ENCODE results near the gene TEAD1.
"Not testable (repeated sequence)": the region's sequence is repeated elsewhere in the genome, so short reads cannot be mapped to it uniquely, and the experiment has no call there.

Gene TEAD1

DNA sequence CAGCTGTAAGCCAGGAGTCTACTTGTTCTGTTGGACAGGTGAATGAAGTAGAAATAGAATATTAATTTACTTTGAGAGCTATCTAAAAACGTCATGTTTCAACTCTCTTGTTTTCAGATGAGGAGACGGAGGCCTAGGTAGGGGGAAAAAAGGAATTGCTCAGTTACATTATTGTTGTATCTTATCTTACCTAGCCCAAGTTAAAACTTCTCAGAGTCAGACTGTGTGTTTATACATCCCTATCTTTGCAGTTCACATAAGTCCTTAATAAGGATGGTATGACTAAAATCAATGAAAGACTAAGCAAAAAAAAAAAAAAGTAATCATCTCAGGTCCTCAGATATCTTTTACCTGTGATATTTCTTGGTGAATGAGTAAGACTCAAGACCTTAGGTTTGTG, 62.8 kb downstream of the TEAD1 start:
- no peak for DNase-seq (ENCODE audit: low spot score)

DNA sequence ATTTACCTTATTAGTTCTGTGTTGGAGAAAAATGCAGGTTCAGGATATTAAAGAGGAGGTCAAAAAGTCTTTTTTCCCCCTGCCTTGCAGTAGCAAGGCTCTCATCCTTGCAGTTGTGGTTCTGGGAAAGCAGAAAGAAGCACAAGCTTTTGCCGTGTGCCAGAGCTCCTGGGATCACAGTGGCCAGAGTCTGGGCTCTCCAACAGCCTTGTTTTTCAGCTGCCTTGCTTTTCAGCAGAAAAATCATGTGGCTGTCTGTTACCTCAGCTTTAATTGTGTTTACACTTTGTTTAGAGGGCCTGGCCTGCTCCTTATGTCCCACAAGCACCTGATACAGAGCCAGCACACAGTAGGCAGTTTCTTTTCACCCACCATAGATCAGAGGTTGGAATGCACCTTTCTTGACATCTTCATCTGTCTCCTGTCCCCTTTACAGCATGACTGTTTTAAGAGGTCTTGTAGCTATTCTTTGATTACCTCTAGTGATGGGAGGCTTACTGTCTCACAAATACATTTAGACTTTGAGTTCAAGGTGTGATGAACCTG, 67.5 kb downstream of the TEAD1 start:
- DNase-seq (ENCODE audit: low spot score), result no peak

DNA sequence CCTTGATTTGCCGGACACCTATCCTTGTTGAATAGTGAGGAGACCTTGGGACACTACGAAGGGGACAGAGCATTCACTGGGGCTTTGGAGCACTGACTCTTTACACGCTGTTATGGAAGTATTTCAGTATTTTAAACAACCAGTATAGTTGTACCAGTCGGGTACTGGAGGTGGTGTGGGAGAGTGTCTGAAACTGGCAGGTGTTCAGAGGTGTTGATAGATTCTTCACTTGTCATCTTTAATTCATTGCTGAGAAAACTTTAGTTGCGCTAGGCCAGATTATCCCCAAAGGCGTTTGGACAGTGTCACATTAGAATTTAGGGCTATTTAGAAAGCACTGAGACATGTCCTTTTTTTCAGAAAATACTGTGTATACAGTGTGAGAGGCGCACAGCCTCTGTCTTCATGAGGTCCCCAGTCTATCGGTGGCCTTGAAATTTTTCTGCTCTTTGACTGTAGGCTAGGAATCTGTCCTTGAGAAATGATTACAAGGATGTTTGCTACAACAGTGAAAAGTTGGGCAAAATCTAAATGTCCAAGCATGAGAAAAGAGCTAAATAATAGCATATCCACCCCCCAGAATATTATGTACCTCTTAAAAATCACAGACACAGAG, 69.7 kb downstream of the TEAD1 start:
- no peak for DNase-seq (ENCODE audit: low spot score)

DNA sequence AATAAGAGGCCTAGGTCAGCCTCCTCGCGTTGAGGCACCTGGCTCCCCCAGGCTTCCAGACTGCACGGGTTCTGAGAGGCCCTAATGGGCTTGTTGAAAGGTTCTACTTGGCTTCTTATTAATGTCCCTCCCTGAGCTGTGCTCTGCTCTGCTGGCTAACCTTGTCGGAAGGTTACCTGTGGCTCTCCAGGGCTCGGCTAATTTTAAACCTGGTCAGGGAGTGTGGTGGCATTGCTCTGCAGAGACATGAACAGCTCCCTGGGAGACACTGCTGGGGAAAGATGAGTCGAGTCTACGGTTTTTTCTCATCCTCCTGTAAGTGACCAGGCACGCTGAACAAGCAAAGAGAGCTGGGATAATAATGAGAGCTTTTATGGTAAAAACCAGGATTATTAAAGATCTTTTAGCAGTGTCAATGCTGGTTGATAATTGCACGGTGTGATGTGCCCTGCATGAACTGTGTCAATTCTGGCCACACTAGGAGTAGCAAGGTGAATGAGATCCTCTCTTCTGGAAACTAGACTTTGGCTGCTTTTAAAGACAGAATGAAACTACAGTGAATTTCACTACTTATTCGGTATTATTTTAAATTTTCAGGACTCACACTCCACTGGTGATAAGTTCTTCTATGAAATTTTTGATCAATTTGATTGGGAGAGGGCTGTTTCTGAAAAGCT, 70.7 kb downstream of the TEAD1 start:
- DNase-seq (ENCODE audit: low spot score), result no peak

DNA sequence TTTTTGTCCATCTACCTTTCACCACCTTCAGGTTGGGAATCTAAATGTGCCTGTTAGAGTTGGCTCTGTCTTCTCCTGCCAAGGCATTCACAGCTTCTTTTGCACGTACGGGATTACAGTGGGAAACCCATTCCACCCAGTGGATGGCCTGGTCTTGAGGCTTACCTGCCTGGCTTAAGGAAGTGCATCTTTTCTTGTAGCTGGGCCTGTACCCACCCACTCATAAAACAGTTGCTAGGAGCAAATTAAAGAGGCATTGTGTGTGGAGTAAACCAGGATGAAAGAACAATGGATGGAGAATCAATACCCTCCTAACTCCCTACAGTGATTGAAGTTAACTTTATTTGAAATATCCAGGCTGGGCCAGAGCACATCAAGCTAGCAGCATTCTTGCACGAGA, 71.6 kb downstream of the TEAD1 start:
- no peak for DNase-seq (ENCODE audit: low spot score)

DNA sequence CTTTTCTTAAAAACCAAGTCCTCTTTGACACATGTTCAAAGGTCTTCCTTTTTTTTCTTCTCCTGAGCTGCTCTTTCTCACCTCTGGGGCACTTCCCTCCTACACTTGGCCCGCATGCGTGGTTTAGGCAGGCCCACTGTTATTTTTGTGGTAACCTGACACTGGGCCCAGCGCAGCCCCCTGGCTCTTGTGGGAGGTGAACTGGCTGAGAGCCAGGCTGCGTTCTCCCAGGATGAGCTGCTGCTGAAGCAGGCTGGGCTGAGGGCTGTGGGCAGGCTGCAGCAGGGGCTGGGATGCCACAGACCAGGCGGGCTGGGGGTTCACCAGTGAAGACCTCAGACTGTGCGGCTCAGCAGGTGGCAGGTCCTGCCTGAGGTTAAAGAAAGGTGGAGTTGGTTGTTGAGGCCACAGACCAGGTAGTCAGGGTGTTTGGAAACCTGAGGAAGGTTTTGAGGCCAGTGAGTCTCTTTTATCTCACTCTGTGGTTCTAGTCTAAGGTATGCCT, 72.4 kb downstream of the TEAD1 start:
- DNase-seq (ENCODE audit: low spot score), result no peak

DNA sequence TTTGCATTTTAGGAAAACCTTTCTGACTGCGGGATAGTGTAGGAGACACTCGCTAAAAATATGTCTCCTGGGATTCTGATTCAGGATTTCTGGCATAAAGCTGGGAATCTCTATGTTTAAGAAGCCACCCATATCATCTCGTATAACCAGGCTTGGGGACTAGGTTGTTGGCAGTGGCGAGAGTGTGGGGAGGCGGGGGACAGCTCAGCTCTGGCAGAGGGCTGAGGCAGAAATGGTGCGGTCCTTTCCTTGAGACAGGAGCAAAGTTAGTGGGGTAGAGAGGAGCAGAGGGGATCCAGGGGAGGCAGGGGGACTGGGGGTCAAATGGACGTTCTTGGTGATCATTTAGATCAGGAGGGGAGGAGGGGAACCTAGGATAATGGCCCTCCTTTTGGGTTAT, 74.3 kb downstream of the TEAD1 start:
- DNase-seq (ENCODE audit: low spot score), result no peak

DNA sequence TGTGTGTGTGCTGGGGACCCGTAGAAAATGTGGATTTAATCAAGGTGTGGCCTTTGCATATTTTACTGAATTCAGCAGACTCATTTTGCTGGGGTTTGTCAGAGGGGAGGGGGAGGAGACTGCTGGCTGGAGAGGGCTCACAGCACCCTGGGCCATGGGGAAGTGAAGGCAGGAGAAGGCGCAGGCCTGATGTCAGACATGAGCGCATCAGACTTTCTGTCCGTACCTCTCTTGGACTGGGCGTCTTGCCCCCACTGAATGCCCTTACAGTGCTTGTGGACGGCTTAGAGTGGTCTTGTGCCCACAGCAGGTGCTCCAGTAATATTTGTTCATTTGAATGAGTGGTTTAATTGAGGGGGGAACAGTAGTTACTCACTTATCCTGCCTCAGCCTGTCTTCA, 75.2 kb downstream of the TEAD1 start:
- DNase-seq (ENCODE audit: low spot score), result no peak

DNA sequence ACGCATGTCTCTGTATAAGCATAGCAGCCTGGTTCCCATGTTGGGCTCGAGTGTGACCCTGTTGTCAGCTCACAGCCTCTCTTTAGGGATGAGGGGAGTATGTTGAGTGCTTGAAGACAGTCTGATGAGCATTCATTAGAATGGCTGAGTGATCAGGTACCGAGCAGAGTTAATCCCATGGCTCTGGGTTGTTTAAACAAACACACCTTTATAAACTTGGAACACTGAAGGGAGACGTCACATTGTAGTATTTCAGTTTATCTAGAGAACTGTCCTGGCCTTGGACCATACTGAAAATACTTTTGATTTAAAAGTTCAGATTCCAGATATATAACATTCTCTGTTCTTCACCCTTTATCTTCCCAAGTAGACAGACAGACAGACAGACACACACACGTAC, 76.0 kb downstream of the TEAD1 start:
- DNase-seq (ENCODE audit: low spot score), result no peak

DNA sequence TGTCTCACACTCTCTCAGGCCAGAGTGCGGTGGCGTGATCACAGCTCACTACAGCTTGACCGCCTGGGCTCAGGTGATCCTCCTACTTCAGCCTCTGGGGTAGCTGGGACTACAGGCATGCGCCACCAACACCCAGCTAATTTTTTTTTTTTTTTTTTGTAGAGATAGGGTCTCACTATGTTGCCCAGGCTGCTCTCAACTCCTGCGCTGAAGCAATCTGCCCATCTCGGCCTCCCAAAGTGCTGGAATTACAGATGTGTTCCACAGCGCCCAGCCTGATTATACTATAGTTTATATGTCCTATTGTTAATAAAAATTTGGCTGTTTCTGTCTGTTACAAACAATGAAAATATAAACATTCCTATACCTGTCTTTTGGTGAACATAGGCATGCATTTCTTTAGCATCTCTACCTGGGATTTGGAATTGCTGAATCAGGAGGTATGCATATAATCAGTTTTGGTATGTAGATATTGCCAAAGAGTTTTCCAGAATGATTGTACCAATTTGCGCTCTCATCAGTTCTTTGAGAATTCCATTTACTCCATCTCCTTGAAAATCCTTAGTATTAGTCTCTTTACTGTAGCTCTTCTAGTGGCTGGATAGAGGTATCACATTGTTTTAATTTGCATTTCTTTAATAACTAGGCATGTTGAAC, 78.8 kb downstream of the TEAD1 start:
- DNase-seq (ENCODE audit: low spot score), result no peak

DNA sequence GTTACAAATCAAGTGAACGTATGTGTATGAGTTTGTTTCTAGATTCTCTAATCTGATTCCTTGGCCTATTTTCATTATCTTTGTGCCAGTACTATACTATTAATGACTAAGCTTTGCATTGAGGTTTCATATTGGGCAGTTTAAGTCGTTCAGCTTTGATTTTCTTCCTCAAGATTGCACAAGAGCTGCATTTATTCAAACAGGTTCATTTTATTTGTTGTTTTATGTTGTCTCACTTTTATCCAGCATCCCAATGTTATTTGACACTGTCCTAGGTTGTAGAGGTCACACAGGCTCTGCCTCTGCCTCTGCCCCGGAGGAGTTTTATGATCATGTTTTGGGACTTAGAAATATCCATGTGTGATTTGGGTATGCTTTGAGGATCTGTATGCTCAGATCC, 79.8 kb downstream of the TEAD1 start:
- DNase-seq (ENCODE audit: low spot score), result no peak

DNA sequence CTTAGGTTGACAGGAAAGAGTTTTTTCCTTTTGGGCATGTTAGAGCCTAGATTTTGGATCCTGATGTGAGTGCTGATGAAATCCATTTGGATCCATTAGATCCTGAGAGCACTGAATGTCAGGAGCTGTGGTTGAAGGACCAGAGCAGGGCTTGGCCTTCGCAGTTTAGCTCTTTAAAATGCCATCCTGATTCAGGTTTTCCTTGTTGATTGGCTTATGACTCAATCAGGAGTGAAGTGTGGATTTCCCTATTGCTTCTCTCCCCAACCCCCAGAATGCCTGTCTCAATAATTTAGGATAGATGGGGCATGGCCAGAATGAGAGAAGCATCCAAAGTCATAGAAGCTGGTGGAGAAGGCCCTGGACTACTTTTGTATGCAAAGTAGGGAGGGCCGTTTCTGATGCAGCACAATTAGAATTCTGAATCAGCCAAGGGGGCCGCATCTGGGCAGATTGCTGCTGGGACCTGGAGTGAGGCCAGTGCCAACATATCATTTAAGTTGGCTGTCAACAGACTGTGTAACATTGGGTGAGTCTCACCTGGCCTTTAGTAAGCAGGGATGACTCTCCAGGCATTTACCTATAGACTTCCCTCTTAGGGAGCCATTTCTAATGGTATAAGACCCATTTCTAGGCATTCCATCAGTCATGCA, 80.5 kb downstream of the TEAD1 start:
- DNase-seq (ENCODE audit: low spot score), result no peak

DNA sequence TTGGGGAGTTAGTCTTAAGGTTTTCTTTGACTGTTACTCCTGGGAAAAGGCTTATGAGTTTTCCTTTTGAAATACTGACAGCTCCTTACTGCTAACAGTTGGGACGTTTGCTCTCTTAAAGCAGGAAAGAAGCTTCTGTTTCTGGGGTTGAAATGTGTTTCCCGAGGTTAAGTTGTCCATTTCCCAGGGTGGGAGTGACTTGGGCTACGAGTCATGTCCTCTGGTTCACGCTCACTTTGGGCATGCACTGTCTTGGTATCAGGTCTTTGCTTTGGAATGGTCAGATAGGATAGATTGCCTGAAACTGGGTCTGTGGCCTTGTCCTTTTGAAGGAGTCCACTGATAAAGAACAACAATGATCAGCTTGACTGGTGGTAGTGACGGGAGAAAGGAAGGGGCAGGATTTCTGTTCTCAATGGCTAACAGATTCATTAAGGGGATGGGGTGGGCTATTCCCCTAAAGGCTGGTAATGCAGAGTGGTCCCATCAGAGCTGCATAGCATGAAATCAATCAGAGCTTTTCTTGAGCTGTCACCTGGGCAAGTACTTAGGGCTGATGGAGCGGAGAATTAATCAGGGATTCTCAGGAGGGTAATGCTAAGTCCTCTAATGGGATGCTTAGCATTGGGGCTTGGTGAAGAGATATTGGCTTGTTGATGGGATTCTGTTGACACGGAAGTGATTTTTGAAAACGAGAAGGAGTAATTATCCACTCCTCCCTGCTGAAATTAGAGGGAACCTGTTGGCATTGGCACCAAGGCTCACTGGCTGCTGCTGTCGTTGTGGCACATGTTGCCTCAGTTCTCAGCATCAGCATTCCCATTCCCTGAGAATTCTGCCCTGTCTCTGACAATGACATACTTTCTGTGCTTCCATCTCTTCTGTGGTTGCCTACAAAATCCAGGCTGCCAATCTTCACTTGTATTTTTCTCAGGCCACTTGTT, 81.6 kb downstream of the TEAD1 start:
- no peak for DNase-seq (ENCODE audit: low spot score)

DNA sequence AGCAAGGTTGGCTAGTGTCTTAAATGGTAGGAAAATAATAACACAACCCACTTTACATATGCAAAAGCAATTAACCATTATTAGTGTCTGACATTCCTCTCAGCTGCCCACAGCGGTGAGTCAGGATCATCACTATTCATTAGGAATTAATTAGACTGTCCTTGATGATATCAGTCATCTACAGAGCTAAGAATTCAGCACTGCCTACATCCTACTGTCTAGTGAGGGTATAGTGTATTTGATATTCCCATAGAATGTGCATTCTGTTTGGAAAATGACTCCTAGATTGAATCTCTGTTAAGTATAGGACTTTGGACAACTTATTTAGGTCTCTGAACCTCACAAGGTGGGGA, 82.2 kb downstream of the TEAD1 start:
- no peak for DNase-seq (ENCODE audit: low spot score)

DNA sequence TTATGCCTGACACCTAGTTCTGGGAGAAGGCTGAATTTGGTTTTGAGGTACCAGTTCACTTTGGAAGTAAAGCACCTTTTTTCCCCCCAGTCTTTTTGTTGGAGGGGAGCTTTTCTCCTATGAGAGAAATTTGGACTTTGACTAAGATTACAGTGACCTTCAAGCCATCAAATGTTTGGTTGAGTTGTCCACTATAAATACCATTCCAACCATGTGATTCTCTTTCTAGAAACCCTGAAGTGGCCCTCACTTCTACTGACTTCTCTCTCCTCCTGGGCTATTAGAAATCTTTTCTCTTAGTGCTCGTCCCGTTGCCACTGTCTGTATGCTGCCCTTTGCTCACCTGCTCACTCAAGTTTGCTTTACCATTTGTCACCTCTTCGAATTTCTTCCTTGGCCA, 82.6 kb downstream of the TEAD1 start:
- no peak for DNase-seq (ENCODE audit: low spot score)

DNA sequence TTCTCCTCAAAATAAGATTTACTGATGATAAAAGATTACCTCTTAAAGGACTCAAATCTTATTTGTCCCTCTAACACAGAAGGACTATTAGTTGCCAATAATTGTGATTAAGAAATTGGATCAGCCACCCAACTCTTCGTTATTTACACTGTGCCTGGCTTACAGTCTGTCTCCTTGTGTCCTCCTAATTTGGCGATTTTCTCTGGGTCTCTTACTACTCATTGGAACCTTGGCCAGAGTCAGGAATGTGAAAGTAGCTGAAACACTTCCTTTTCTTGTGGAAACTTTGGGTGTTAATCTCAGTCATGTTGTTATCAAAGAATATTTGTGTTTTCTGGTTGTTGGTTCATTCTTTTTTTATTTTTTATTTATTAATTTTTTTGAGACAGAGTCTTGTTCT, 83.2 kb downstream of the TEAD1 start:
- DNase-seq (ENCODE audit: low spot score), result no peak

DNA sequence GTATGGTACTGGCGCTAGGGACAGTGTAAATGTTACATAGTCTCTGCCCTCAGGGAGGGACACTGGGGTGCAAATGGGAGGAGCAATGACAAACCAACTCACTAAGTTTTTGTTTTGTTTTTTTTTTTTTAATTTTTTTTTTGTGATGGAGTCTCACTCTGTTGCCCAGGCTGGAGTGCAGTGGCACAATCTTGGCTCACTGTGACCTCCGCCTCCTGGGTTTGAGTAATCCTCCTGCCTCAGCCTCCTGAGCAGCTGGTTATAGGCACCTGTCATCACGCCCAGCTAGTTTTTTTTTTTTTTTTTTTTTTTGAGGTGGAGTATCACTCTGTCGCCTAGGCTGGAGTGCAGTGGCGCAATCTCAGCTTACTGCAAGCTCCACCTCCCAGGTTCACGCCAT, 83.9 kb downstream of the TEAD1 start:
- DNase-seq (ENCODE audit: low spot score), result not testable (repeated sequence)

DNA sequence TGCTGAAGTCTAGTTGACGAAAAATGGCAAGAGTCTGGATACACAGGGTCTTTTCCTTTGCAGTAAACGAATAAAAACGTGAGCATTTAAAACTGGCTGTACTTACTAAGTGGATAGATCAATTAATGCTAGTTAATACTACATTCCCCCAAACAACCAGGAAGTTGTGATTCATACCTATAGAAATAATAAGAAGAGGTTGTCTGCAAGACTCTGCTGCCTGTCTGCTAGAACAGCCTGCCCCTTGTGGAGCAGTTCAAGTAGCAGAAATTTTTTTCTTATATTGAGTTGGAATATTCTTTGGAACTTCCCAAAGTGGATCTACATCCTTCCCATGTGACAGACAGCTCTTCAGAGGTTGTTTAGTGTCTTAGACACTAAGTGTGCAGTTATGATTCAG, 86.8 kb downstream of the TEAD1 start:
- DNase-seq (ENCODE audit: low spot score), result no peak

DNA sequence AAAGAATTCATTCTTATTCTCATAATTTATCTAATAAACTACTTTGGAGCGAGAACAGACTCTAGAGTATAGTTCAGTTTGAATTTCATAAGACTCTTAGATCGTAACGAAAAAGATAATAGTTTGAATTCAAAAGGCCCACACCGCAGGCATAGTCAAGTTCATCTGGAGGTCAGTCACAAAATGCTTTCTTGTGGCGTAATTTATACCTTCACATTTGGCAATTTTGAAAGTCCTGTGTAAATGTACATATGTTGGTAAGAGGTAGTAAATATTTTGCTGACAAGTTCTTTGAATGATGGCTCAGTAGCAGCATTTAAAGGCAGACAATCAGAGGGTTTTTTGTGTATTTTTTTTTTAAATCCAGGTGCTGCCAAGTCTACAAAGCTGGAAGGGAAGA, 88.1 kb downstream of the TEAD1 start:
- no peak for DNase-seq (ENCODE audit: low spot score)

DNA sequence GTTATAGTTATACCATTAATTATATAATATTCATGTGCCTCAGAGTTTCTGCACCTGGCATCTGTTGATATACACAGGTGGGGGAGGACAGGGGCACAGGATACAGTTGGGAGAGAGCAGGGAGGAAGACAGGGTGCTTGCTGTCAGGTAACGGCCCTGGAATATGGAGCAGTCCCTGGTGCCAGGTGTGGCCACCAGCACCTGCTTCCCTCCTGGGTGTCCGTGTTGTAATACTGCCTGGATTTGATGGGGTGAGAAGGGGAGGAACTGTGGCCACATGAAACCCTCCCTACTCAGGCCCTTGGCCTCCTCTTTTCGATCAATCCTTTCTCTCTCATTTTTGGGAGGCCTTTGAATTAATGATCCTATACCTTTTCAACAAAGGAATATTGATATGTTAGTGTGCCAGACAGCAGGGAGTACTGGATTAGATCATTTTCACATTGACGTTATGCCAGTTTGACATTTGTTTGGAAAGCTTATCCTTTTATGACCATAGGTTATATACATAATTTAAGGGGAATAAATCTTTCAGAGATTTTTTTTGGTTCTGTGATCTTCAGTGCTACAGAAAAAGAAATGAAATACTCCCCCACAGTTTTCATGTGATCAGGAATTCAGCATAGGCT, 88.6 kb downstream of the TEAD1 start:
- no peak for DNase-seq (ENCODE audit: low spot score)
